HG03469 (cell line): ENCODE results near the gene RPL18.
"Not testable (repeated sequence)": the region's sequence is repeated elsewhere in the genome, so short reads cannot be mapped to it uniquely, and the experiment has no call there.

Experiments
- ATAC-seq: cut with Tn5 transposase; IDR thresholded peaks from one replicate; pipeline ENCODE4 v1.9.1; 2021; ENCODE audit warnings: mild to moderate bottlenecking, moderate library complexity, moderate number of reproducible peaks; ENCODE audit not compliant: unreplicated experiment

RPL18 gene

DNA sequence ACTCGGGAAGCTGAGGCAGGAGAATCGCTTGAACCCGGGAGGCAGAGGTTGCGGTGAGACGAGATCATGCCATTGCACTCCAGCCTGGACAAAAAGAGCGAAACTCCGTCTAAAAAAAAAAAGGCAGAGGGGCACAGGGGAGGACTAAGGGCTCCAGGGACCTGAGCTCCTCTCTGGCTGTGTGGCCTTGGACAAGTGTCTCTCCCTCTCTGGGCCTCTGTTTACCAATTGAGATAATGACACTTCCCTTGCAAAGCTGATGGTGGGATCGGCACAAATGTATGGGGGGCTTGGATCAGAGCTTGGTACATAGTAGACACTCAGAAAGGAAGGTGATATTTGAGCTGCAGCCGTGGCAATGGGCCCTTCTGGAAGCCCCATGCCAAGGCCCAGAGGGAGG is 23.8 kb downstream of the RPL18 start:
- no peak for ATAC-seq

DNA sequence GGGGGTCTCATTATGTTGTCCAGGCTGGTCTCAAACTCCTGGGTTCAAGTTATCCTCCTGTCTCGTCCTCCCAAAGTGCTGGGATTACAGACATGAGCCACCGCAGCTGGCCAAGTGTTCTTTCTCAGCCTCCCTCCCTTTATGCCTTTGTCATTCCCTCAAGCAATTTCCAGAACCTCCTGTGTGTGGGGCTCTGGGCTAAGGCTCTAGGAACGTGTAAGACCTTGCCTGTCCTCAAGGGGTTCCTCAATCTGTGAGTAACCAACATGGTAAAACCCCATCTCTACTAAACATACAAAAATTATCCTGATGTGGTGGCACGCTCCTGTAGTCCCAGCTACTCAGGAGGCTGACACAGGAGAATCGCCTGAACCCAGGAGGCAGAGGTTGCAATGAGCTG is 28.0 kb downstream of the RPL18 start:
- ATAC-seq: no peak

DNA sequence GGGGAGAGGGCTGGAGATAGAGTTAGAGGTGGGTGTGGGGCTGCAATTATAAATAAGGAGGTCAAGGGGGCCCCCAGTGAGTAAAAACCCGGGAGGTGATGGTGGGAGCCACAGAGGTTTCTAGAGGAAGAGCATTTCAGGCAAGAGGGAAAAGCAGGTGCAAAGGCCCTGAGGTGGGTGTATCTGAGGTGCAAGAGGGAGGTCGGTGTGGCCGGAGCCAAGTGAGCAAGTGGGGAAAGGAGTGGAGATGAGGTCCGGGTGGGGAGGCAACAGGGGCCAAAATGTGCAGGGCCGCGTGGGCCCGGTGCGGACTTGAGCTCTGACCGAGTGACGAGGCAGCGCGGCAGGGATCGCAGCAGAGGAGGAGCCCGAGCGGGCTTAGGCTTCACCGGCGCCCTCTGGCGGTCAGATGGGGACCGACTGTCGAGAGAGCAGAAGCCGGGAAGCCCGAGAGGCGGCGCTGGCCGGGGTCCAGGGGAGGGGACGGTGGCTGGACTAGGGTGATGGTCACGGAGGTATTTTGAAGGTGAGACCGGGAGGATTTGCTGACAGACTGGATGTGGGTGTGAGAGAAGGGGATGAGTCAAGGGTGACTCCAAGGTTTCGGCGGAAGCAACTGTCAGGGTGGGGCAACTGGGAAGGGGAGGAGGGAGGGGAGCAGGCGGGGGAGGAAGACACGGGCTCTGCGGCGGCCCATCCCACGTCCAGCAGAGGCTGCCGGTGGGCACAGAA is 30.1 kb downstream of the RPL18 start:
- ATAC-seq: no peak

DNA sequence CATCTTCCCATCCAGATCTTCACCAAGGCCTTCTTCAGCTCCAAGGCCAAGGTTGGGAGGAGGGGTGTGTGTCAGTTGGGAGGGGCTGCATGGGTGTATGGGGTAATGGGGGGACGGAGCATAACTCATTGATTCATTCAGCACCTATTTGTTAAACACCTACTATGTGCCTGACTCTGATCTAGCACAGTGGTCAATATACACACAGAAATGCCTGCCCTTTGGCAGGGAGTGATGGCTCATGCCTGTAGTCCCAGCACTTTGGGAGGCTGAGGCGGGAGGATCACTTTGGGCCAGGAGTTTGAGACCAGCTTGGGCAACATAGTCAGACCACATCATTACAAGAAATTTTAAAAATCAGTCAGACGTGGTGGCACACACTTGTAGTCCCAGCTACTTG is 31.6 kb downstream of the RPL18 start:
- no peak for ATAC-seq

DNA sequence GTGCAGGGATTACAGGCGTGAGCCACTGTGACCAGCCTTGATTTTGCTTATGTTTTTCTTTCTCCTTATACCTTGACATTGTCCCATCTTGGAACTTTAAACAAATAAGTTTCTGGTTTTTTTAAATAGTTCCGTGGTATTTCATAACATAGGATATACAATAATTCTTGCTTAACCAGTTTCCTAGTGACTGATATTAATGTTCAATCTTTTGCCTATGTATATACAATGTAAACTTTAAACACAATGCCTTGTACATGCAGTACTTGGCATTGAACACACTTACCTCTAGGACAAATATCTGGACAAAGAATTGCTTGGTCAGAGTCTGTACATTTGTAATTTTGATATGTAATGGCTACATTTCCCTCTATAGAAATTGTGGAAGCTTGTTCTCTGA is 36.8 kb downstream of the RPL18 start:
- no peak for ATAC-seq

DNA sequence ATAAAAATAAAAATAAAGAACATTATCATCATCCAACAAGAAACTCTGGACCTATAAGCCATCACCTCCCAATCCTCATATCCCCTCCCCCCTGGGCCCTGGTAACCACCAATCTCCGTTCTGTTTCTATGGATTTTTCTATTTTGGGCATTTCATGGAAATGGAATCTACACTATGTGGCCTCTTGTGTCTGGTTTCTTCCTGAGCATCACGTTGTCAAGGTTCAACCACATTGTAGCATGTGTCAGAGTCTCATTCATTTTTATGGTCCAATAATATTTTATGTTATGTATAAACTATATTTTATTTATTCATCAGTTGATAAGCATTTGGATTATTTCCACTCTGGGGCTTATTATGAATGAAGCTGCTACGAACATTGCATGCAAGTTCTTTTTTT is 40.1 kb downstream of the RPL18 start:
- ATAC-seq: no peak

DNA sequence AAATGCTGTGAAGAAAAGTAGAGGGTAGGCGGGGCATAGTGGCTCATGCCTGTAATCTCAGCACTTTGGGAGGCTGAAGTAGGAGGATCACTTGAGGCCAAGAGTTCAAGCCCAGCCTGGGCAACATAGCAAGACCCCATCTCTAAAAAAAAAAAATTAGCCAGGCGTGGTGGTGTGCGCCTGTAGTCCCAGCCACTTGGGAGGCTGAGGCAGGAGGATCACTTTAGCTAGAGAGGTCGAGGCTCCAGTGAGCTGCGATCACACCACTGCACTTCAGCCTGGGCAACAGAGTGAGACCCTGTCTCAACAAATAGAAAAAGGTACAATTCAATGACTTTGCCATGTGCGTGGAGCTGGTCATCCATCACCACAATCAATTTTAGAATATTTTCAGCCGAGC is 41.1 kb downstream of the RPL18 start:
- not testable (repeated sequence) for ATAC-seq

DNA sequence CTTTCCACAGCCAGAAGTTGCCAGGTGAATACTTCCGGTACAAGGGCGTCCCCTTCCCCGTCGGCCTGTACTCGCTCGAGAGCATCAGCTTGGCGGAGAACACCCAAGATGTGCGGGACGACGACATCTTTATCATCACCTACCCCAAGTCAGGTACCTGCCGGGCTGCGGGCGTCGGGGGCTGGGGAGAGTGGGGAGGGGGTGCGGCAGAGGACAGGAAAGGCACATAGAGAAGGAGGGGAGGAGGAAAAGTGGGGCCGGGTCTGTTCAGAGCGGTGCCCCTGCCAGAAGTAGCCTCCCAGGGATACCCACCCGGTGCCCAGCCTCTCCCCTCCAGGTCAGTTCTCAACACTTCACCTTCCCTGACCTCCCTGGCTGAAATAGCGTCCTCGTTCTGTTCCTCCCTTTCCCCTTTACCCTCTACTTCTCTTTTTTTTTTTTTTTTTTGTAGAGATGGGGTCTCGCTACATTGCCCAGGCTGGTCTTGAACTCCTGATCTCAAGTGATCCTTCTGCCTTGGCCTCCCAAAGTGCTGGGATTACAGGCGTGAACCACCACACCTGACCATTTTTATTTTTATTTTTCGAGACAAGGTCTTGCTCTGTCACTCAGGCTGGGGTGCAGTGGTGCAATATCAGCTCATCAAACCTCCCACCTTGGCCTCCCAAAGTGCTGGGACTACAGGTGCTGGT is 42.9 kb downstream of the RPL18 start:
- ATAC-seq: no peak

DNA sequence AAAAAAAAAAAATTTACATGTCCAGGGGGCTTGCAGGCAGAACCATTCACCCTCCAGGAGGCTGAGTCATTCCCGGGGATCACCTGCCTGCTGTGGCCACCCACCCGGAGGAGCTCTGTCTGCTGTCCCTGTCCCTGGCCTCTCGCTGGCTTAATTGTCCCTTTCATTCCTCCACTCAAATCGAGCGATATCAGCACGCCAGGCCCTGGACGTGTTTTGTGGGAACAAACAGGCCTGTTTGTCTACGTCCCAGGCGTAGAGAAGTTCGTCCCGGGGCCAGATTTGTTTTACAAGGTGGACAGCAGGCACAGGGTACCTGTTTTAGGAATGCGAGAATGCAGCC is 45.8 kb downstream of the RPL18 start:
- no peak for ATAC-seq

DNA sequence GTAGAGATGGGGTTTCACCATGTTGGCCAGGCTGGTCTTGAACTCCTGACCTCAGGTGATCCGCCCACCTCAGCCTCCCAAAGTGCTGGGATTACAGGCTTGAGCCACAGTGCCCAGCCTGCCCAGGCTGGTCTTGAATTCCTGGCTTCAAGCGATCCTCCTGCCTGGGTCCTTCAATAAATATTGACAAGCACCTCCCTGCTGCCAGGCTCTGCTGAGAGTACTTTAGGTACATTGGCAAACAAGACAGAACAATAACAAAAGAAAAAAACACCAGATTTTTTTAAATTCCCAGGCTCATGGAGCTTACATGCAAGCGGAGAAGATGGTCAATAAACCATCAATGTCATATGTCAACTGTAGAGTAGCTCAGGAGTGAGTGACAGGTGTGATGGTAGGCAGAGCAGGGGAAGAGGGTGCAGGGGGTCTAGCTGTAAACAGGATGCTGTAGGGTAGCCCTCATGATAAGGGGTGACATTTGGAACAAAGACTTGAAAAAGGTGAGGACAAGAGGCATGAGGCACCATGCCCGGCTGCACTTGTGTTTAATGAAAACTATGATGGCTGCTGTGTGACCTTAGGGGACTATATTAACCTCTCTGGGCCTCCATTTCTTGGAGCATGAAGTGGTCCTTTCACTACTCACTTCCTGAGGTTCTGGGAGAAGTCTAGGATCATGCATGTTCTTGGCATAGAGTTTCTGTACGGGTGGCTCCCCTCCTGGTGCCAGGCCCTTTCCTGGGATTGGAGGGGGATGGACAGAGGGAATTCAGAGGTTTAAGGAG is 47.4 kb downstream of the RPL18 start:
- ATAC-seq: no peak

DNA sequence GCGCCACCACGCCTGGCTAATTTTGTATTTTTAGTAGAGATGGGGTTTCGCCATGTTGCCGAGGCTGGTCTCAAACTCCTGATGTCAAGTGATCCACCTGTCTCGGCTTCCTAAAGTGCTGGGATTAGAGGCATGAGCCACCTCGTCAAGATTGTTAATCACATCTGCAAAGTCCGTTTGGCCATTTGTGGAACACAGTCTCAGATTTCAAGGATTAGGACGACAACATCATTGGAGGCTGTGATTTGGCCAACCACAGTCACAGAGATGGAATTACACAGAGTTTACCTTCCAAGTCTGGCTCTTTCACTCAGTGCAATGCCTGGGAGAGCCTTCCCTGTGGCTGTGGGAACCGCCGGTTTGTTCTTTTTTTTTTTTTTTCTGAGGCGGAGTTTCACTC is 49.2 kb downstream of the RPL18 start:
- no peak for ATAC-seq

DNA sequence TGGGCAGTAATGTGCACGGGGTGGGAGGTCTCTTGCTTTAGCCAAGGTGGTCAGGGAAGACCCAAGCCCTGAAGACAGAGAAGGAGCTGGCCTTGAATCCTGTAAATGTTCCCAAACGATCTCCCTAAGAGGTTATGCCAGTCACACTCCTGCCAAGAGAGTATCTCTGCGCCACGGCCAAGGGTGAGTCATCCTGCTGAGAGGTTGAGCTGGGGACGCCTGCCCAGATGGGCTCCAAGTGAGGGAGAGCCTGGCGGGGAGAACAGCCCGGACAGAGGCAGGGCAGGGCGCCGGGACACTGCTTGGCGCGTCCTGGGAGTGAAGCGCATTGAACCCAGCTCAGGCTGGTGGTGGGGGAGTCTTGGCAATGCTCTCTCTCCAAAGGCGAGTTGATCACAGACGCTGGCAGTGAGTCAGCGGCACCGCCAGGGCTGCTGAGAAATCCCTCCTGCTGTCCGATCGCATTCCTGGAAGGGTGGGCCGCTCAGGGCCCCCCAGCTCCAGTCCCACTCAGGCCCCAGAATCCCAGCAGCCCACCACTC is 50.6 kb downstream of the RPL18 start:
- no peak for ATAC-seq
